B cell (primary cell): ENCODE measurements around the gene ZNF692.

Experiments used
- CTCF ChIP-seq: fragments of 200-600 bp; IDR thresholded peaks from one replicate; pipeline ENCODE4 v1.8.0; 2022; ENCODE audit warnings: antibody characterized with exemption, mild to moderate bottlenecking
- EZH2 ChIP-seq: IDR thresholded peaks from 2 replicates; pipeline ENCODE4 v1.6.1; 2012; ENCODE audit warnings: borderline replicate concordance, low read depth, mild to moderate bottlenecking, moderate library complexity, low read length; ENCODE audit not compliant: insufficient read depth, poor library complexity, severe bottlenecking

DNA sequence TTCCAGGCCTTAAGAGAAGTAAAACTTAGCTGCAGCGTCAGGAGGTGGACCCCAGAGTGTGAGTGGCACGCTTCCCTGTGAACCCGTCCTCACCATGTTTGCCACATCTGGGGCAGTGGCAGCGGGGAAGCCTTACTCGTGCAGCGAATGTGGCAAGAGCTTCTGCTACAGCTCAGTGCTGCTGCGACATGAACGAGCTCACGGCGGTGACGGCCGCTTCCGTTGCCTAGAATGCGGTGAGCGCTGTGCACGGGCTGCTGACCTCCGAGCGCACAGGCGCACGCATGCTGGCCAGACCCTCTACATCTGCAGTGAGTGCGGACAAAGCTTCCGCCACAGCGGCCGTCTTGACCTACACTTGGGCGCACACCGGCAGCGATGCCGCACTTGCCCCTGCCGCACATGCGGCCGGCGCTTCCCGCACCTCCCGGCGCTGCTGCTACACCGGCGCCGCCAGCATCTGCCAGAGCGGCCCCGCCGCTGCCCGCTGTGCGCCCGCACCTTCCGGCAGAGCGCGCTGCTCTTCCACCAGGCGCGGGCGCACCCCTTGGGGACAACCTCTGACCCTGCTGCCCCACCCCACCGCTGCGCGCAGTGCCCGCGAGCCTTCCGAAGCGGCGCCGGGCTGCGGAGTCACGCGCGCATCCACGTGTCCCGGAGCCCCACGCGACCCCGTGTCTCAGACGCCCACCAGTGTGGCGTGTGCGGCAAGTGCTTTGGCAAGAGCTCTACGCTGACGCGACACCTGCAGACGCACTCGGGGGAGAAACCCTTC, 11.5 kb downstream of the ZNF692 start:
- TF ChIP-seq CTCF = no peak
- no peak for TF ChIP-seq EZH2
